IgD-negative memory B cell (primary cell): Measurements from ENCODE around the gene CHL1. TPM values are rescaled to one million over a fixed set of nuclear protein-coding genes. Genes with fewer than 3 reads are reported as not detected.
A peak's percentile ranks its signal among the peaks of the same experiment; 100 is the strongest.
"Not testable (repeated sequence)": the region's sequence is repeated elsewhere in the genome, so short reads cannot be mapped to it uniquely, and the experiment has no call there.

Source experiments
- H3K27ac Mint-ChIP-seq, 3 donors: one replicate each; pipeline ENCODE4 v1.8.0; 2020 to 2022; ENCODE audit warnings: mild to moderate bottlenecking in 3 of 3, mixed read lengths in 3 of 3, moderate library complexity in 1 of 3
- H3K27me3 Mint-ChIP-seq: one replicate; pipeline ENCODE4 v1.8.0; 2021; ENCODE audit warnings: mixed read lengths
- H3K36me3 Mint-ChIP-seq: one replicate; pipeline ENCODE4 v1.8.0; 2020; ENCODE audit warnings: mild to moderate bottlenecking, mixed read lengths
- H3K4me1 Mint-ChIP-seq, 3 donors: one replicate each; pipeline ENCODE4 v1.8.0; 2020 to 2022; ENCODE audit warnings: mixed read lengths in 3 of 3, mild to moderate bottlenecking in 1 of 3
- H3K4me3 Mint-ChIP-seq, 4 donors: one replicate each; pipeline ENCODE4 v1.8.0; 2020 to 2022; ENCODE audit warnings: mild to moderate bottlenecking in 4 of 4, mixed read lengths in 4 of 4, moderate library complexity in 3 of 4
- H3K9me3 Mint-ChIP-seq, 3 donors: one replicate each; pipeline ENCODE4 v1.8.0; 2020 to 2021; ENCODE audit warnings: mixed read lengths in 3 of 3, mild to moderate bottlenecking in 1 of 3
- polyA plus RNA-seq: library from polyadenylated mRNA; unstranded; fragments of 300-500 nt; fragmentation: Illumina TruSeq; gene quantifications from one replicate; pipeline ENCODE4 v1.2.3, GENCODE V29; 2021

Gene CHL1
- polyA plus RNA-seq, 1 donor from 2014 or later, result 4.1 TPM

DNA sequence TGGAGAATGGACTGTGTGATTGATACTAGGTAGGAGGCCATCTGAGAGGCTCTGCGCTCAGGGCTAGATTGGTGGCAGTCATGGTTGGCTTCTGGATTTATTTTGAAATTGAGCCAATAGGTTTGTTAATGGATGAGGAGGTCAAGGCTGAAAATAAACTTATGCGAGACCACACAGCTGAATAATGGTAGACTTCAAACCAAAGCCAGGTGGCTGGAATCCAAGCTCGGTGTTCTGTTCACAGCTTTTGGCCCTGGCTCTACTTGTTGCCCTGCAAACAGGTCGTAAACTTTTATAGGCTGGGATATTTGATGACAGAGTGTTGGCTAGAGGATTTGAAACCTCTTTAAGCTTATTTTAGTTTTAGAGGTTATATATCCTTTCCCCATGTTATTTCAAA, 160.4 kb downstream of the CHL1 start:
- H3K4me1 Mint-ChIP-seq, result peaks cover 11 to 23% (median 16%) of the 10 kb centered on the region in 3 donors
- no peaks in the 10 kb centered on the region for H3K9me3 Mint-ChIP-seq
- no peak overlapping the region for H3K4me3 Mint-ChIP-seq
- no peak overlapping the region for H3K27ac Mint-ChIP-seq
- H3K27me3 Mint-ChIP-seq, result no peaks in the 10 kb centered on the region
- H3K36me3 Mint-ChIP-seq, result no peaks in the 10 kb centered on the region

DNA sequence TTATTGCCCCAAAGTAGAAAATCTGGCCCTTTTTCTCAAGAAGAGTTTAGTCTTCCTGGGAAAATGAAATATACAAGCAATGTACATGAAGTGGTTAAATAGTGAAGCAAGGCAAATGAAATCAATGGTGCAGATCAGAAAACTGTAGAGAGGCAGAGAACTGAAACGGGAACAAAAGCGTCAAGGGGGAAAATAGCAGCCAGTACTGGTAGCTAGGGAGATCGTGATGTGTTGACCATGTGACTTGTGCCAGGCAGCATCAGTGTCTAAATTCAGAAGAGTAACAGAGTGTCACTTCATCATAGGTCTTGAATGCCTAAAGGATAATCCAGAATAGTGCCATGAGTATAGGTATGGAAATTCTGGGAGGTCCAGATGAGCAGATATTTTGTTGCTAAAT, 163.1 kb downstream of the CHL1 start:
- H3K4me3 Mint-ChIP-seq, result no peak overlapping the region
- H3K4me1 Mint-ChIP-seq, result peaks cover 10 to 11% (median 10%) of the 10 kb centered on the region in 3 donors
- no peaks in the 10 kb centered on the region for H3K36me3 Mint-ChIP-seq
- H3K27ac Mint-ChIP-seq, result no peak overlapping the region
- no peaks in the 10 kb centered on the region for H3K9me3 Mint-ChIP-seq
- H3K27me3 Mint-ChIP-seq, result no peaks in the 10 kb centered on the region

GRCh38 chr3:362681-363338, 166.2 kb downstream of the CHL1 start:
- Mint-ChIP-seq H3K9me3 (peaks cover 0 to 3% (median 0%) of the 10 kb centered on the region in 3 donors), H3K4me1 (peaks cover 5 to 10% (median 10%) of the 10 kb centered on the region in 3 donors), H3K36me3 (peaks cover 1% of the 10 kb centered on the region), H3K4me3 (no peak overlapping the region), H3K27me3 (no peaks in the 10 kb centered on the region), H3K27ac (no peak overlapping the region)

DNA sequence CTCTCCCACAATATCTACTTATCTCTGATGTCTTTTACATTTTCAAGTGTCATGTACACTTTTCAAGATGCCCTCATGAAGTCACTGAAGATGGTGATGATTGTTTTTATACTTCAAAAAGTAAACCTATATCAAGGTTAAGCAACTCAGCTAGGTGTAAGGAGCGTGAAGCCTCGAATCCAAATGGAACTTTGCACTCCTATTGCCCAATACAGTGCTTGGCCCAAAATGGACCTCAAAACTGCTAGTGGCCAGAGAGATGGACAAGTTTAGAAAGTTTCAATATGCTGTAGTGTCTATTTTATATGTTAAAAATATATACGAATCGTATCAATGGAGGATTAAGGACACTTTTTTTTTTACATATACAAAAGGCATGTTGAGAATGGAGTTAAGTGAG, 167.7 kb downstream of the CHL1 start:
- Mint-ChIP-seq H3K27me3 (no peaks in the 10 kb centered on the region), H3K4me1 (peaks cover 5 to 8% (median 8%) of the 10 kb centered on the region in 3 donors), H3K36me3 (peaks cover 3% of the 10 kb centered on the region), H3K9me3 (peaks cover 0 to 5% (median 4%) of the 10 kb centered on the region in 3 donors), H3K4me3 (no peak overlapping the region), H3K27ac (no peak overlapping the region)

DNA sequence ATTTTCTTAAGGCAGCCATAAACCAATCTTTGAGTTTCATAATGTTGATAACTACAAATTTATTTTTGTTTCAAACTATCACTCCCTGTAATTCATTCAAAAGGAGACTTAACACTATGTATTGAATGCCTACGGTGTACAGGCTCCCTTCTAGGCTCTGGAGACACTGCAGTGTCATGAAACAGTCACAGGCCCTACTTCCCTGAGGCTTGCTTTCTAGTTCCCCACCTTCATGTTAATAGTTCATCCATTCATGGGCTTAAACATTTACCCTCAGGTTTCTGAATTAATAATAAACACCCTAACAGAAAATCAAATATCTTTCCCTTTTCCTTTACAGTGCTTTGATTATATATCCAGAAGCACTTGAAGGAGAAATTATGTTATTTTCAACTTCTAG, 168.7 kb downstream of the CHL1 start:
- Mint-ChIP-seq H3K4me3 (no peak overlapping the region), H3K9me3 (peaks cover 0 to 5% (median 4%) of the 10 kb centered on the region in 3 donors), H3K36me3 (peaks cover 5% of the 10 kb centered on the region), H3K4me1 (peaks cover 0 to under 1% (median under 1%) of the 10 kb centered on the region in 3 donors), H3K27ac (no peak overlapping the region), H3K27me3 (no peaks in the 10 kb centered on the region)

DNA sequence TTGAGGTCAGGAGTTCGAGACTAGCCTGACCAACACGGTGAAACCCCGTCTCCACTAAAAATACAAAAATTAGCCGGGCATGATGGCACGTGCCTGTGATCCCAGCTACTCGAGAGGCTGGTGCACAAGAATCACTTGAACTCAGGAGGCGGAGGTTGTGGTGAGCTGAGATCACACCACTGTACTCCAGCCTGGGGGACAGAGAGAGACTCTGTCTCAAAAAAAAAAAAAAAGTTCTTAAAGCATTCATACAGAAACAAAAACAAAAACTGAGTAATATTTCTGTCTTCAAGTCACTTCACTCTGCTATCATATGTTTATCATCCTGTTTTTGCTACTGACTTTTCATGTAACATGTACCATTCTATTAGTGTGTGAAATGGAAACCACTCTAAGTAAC, 169.7 kb downstream of the CHL1 start:
- not testable (repeated sequence) for H3K36me3 Mint-ChIP-seq, H3K4me1 Mint-ChIP-seq, H3K9me3 Mint-ChIP-seq, H3K4me3 Mint-ChIP-seq, H3K27me3 Mint-ChIP-seq
- peak overlapping the region in 1 of 3 donors; percentile 38 for H3K27ac Mint-ChIP-seq

GRCh38 chr3:373193-373779, 176.7 kb downstream of the CHL1 start:
- no peak overlapping the region for H3K27ac Mint-ChIP-seq
- peaks cover 5% of the 10 kb centered on the region for H3K36me3 Mint-ChIP-seq
- no peaks in the 10 kb centered on the region for H3K27me3 Mint-ChIP-seq
- no peak overlapping the region for H3K4me3 Mint-ChIP-seq
- peaks cover 0 to 3% (median 0%) of the 10 kb centered on the region in 3 donors for H3K4me1 Mint-ChIP-seq
- peaks cover 4 to 6% (median 6%) of the 10 kb centered on the region in 3 donors for H3K9me3 Mint-ChIP-seq

DNA sequence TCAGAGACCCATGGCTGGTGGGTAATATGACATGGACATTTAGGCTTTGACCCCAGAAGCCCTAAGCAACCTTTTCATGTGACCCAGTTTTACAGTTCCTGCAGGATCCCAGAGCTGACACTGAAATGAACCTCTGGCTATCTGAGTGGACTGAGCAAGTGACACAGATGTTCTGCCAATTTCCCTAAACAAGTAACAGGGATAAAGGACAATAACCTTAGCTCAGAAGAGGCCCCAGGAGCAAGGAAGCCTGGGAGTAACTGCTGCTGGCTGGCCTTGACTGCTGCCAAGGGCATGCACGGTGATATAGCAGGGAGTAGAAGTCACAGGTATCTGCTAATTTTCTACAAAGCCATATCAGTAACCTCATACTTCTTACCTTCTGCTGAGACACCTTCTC, 177.9 kb downstream of the CHL1 start:
- H3K27ac Mint-ChIP-seq, result no peak overlapping the region
- H3K36me3 Mint-ChIP-seq, result peaks cover 2% of the 10 kb centered on the region
- no peaks in the 10 kb centered on the region for H3K27me3 Mint-ChIP-seq
- no peak overlapping the region for H3K4me3 Mint-ChIP-seq
- peaks cover 2 to 4% (median 4%) of the 10 kb centered on the region in 3 donors for H3K9me3 Mint-ChIP-seq
- peaks cover 0 to 3% (median 0%) of the 10 kb centered on the region in 3 donors for H3K4me1 Mint-ChIP-seq

- Mint-ChIP-seq H3K9me3 (no peaks in the 10 kb centered on the region), H3K4me3 (no peak overlapping the region), H3K36me3 (peaks cover 2% of the 10 kb centered on the region), H3K4me1 (peaks cover 0 to 3% (median 0%) of the 10 kb centered on the region in 3 donors), H3K27ac (no peak overlapping the region), H3K27me3 (no peaks in the 10 kb centered on the region)
These were observed 180.6 kb downstream of the CHL1 start for GRCh38 chr3:377158-377561.

DNA sequence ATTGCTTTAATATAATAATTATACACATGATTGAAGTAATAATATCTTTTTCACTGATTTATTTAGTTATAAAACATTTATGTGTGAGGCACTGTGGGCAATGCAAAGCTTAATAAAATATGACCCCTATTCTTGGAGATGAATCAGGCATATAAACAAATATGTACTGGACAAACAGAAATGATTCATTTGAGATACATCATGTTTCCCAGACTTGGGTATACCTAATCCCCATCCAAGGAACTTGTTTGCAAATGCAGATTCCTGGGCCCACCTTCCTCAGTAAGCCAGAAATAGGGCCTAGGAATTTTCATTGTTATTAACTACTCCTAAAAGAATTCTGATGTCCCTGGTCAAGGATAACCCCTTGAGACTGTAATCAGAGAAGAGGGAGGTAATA, 184.2 kb downstream of the CHL1 start:
- Mint-ChIP-seq H3K9me3 (no peaks in the 10 kb centered on the region), H3K27me3 (no peaks in the 10 kb centered on the region)

DNA sequence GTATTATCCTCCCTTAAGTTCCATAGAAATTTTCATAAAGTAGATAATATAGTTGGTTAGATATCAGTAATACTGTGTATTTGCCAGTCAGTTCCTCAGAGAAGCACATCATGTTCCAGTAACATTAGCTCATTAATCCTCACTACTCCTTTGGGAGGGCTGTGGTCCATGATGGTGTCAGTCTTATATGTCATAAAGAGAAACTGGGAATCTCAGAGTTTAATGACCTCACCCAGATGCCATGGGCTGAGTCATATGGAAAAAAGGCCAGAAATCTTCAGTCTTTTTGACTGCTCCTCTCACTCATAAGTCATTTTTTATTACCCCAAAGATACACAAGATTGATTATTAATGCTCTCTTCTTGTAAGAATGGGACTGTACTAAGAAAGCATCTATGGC, 188.6 kb downstream of the CHL1 start:
- no peaks in the 10 kb centered on the region for H3K9me3 Mint-ChIP-seq

More for the DNA sequence above, 184.2 kb downstream of the CHL1 start:
- Mint-ChIP-seq H3K27ac (peak overlapping the region in 1 of 3 donors; percentile 28), H3K4me1 (peaks cover 0 to 3% (median 0%) of the 10 kb centered on the region in 3 donors), H3K36me3 (no peaks in the 10 kb centered on the region), H3K4me3 (no peak overlapping the region)

DNA sequence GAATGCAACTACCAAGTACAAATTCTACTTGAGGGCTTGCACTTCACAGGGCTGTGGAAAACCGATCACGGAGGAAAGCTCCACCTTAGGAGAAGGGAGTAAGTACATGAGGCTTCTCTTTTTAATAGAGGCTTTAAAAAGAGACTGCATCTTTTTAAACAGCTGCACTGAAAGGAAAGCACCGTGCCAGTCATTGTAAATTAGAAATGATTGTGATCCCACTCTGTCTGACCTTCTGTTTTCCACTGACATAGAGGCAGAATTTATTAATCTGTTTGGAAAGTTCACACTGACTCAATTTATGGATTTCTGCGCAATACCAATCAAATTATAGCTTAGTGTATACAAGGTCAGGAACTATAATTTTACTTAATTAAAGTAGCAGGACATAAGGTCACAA, 198.2 kb downstream of the CHL1 start:
- H3K4me1 Mint-ChIP-seq, result no peaks in the 10 kb centered on the region
- no peaks in the 10 kb centered on the region for H3K27me3 Mint-ChIP-seq
- no peak overlapping the region for H3K4me3 Mint-ChIP-seq
- H3K36me3 Mint-ChIP-seq, result peaks cover 3% of the 10 kb centered on the region
- H3K27ac Mint-ChIP-seq, result peak overlapping the region in 1 of 3 donors; percentile 32
- no peaks in the 10 kb centered on the region for H3K9me3 Mint-ChIP-seq

More for the DNA sequence above, 188.6 kb downstream of the CHL1 start:
- Mint-ChIP-seq H3K4me1 (no peaks in the 10 kb centered on the region), H3K27me3 (no peaks in the 10 kb centered on the region), H3K4me3 (no peak overlapping the region), H3K36me3 (no peaks in the 10 kb centered on the region), H3K27ac (no peak overlapping the region)

DNA sequence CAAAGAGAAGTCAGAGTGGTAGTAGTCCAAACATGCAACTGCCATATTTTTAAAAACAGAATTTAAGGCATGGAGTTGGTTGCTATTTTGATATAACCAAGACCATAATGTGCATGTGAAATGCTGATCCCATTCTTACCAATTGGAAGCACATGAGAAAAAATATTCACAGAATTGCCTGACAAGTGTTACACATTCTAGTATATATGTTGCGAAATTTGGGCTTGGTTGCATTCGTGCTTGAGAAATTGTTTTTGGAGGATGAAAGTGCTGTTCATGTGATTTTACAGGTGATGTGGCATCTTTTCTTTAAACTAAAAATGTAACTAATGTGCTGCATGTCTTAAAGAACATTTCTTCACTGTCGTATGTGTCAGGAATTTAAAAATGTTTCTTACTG, 199.7 kb downstream of the CHL1 start:
- Mint-ChIP-seq H3K4me3 (no peak overlapping the region), H3K27ac (no peak overlapping the region), H3K27me3 (no peaks in the 10 kb centered on the region), H3K4me1 (no peaks in the 10 kb centered on the region), H3K36me3 (peaks cover 3% of the 10 kb centered on the region), H3K9me3 (no peaks in the 10 kb centered on the region)

DNA sequence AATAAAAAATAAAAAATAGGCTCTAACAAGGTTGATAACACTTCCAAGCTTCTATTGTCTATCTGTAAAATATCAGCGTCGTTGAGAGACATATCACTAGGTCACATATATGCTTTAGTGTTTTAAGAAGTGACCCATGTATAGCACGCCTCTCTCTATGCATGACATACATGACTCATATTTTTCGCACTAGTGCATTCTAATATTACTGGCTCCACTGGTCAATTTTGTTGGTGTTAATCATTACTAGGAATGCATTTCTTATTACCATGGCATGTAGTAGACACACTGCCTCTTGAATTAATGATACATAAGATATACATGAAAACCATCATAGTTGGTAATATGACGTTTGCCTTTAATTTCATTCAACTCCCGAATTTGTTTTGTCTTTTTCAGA, 203.1 kb downstream of the CHL1 start:
- H3K9me3 Mint-ChIP-seq, result no peaks in the 10 kb centered on the region
- no peaks in the 10 kb centered on the region for H3K4me1 Mint-ChIP-seq
- no peaks in the 10 kb centered on the region for H3K27me3 Mint-ChIP-seq
- H3K36me3 Mint-ChIP-seq, result no peaks in the 10 kb centered on the region
- H3K27ac Mint-ChIP-seq, result no peak overlapping the region
- no peak overlapping the region for H3K4me3 Mint-ChIP-seq

GRCh38 chr3:403826-404225, 207.3 kb downstream of the CHL1 start:
- Mint-ChIP-seq H3K9me3 (no peaks in the 10 kb centered on the region), H3K27ac (no peak overlapping the region), H3K4me3 (no peak overlapping the region), H3K27me3 (peaks cover 2% of the 10 kb centered on the region), H3K36me3 (no peaks in the 10 kb centered on the region), H3K4me1 (no peaks in the 10 kb centered on the region)

DNA sequence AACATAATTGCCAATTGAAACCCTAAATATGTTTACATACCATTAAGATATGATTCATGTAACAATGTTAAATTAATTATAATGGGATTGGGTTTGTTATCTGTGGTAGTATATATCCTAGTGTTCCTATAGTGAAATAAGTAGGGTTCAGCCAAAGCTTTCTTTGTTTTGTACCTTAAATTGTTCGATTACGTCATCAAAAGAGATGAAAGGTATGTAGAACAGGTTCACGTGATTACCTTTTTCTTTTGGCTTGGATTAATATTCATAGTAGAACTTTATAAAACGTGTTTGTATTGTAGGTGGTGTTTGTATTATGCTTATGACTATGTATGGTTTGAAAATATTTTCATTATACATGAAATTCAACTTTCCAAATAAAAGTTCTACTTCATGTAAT, 212.4 kb downstream of the CHL1 start:
- no peaks in the 10 kb centered on the region for H3K36me3 Mint-ChIP-seq
- no peaks in the 10 kb centered on the region for H3K9me3 Mint-ChIP-seq
- no peaks in the 10 kb centered on the region for H3K4me1 Mint-ChIP-seq
- H3K27me3 Mint-ChIP-seq, result peaks cover 11% of the 10 kb centered on the region
- H3K27ac Mint-ChIP-seq, result no peak overlapping the region
- H3K4me3 Mint-ChIP-seq, result no peak overlapping the region
